K562 (cell line): ENCODE measurements around the gene CDK14. TPM values are rescaled to one million over a fixed set of nuclear protein-coding genes. Genes with fewer than 3 reads are reported as not detected.

Source experiments
- ATAC-seq: fragments of 200-7000 bp; cut with Tn5 transposase; 3 replicates; pipeline ENCODE4 v1.9.1; 2020; ENCODE audit warnings: moderate library complexity
- BruUV-seq: library from RNA; stranded (reverse); fragments of 400-500 nt; replicated peaks from 2 replicates; lab custom pipeline; 2021; lab: Mats Ljungman, UMichigan
- CTCF ChIA-PET: fragments of 300-600 bp; formaldehyde crosslinking; extraction: SDS; loops from one replicate; lab custom pipeline; 2021; ENCODE audit warnings: low intra/inter-chr PET ratio; lab: Yijun Ruan, JAX
- POLR2A ChIA-PET: fragments of 300-600, 350-650 bp; sonication (Branson Sonifier 250); formaldehyde crosslinking; extraction: SDS; loops from one replicate; lab custom pipeline; 2021; ENCODE audit warnings: antibody characterized with exemption, inconsistent platforms; lab: Yijun Ruan, JAX
- DNase-seq, 4 experiments: peaks; one replicate each; pipeline versions ENCODE4 v3.0.0 to v3.0.0-alpha.2; 2011 to 2018; ENCODE audit warnings: low spot score in 3 of 4, mixed read lengths in 3 of 4; ENCODE audit errors: extremely low read depth in 1 of 4
- FAIRE-seq: peaks from 2 replicates; lab custom pipeline; 2011; peaks lifted over from hg19 to GRCh38; lab: Jason Lieb, UNC
- H2AFZ ChIP-seq: 2 replicates; pipeline ENCODE4 v1.6.0; 2011; ENCODE audit warnings: low read depth, low read length, control low read depth, inconsistent platforms
- H3K27ac ChIP-seq: fragments of 200-600 bp; 3 replicates; pipeline ENCODE4 v1.8.0; 2011; ENCODE audit warnings: low read depth, mild to moderate bottlenecking, control low read depth, inconsistent platforms, low read length, moderate library complexity, mixed read lengths; ENCODE audit errors: extremely low read depth
- H3K27me3 ChIP-seq, 2 experiments: fragments of 300-600 bp in 1 of 2; 2 replicates in 1 of 2; 3 replicates in 1 of 2; pipeline versions ENCODE4 v1.6.0 to v1.8.0; 2011; ENCODE audit warnings: inconsistent platforms in 2 of 2, low read length in 2 of 2, mild to moderate bottlenecking in 1 of 2, mixed read lengths in 1 of 2, moderate library complexity in 1 of 2; ENCODE audit not compliant: control insufficient read depth in 2 of 2, insufficient read depth in 2 of 2
- H3K36me3 ChIP-seq: fragments of 300-600 bp; 3 replicates; pipeline ENCODE4 v1.8.0; 2011; ENCODE audit warnings: mild to moderate bottlenecking, low read length, inconsistent platforms; ENCODE audit not compliant: control insufficient read depth, insufficient read depth
- H3K4me1 ChIP-seq, 2 experiments: fragments of 200-600 bp in 1 of 2; replicated peaks in 1 of 2; 2 replicates in 1 of 2; 3 replicates in 1 of 2; pipeline versions ENCODE4 v1.5.1 to v1.8.0; 2011; ENCODE audit warnings: inconsistent platforms in 2 of 2, low read length in 2 of 2, mild to moderate bottlenecking in 1 of 2, mixed read lengths in 1 of 2, moderate library complexity in 1 of 2; ENCODE audit not compliant: control insufficient read depth in 2 of 2, insufficient read depth in 2 of 2
- H3K4me2 ChIP-seq: 2 replicates; pipeline ENCODE4 v1.6.1; 2011; ENCODE audit warnings: low read length, control low read depth, inconsistent platforms, mixed read lengths; ENCODE audit not compliant: insufficient read depth
- H3K4me3 ChIP-seq: fragments of 200-600 bp; sonication (generic), shearing (Covaris generic); 2 replicates; pipeline ENCODE4 v1.5.1; 2016; ENCODE audit warnings: control low read depth, inconsistent platforms
- H3K79me2 ChIP-seq: fragments of 200-600 bp; 3 replicates; pipeline ENCODE4 v1.8.0; 2011; ENCODE audit warnings: low read length, inconsistent platforms; ENCODE audit not compliant: control insufficient read depth, insufficient read depth
- H3K9ac ChIP-seq, 2 experiments: 2 replicates each; pipeline versions ENCODE4 v1.6.0 to v1.6.1; 2011; ENCODE audit warnings: low read depth in 2 of 2, low read length in 2 of 2, control low read depth in 1 of 2, inconsistent platforms in 1 of 2, mild to moderate bottlenecking in 1 of 2, mixed read lengths in 1 of 2; ENCODE audit not compliant: insufficient read depth in 1 of 2
- H3K9me1 ChIP-seq: one replicate; pipeline ENCODE4 v1.6.0; 2011; ENCODE audit warnings: inconsistent platforms, mild to moderate bottlenecking, low read length, moderate library complexity; ENCODE audit not compliant: control insufficient read depth, insufficient read depth
- H3K9me3 ChIP-seq: replicated peaks from 2 replicates; pipeline ENCODE4 v1.5.1; 2011; ENCODE audit warnings: low read depth, low read length, inconsistent platforms; ENCODE audit not compliant: control insufficient read depth, insufficient read depth
- H4K20me1 ChIP-seq: replicated peaks from 2 replicates; pipeline ENCODE4 v1.6.1; 2011; ENCODE audit warnings: low read length, inconsistent platforms, mixed read lengths; ENCODE audit not compliant: control insufficient read depth, insufficient read depth
- CBX2 ChIP-seq: fragments of 200-600 bp; sonication (generic); IDR thresholded peaks from one replicate; pipeline ENCODE4 v1.6.1; 2012; ENCODE audit warnings: mild to moderate bottlenecking, low read length, inconsistent platforms; ENCODE audit not compliant: insufficient read depth, poor library complexity, severe bottlenecking
- CXXC5 ChIP-seq: fragments of 250-450 bp; sonication (Bioruptor Pico); IDR thresholded peaks from 2 replicates; pipeline ENCODE4 v1.8.0; 2022; ENCODE audit warnings: inconsistent platforms, mild to moderate bottlenecking, moderate library complexity
- SNRNP70 ChIP-seq: fragments of 200-400 bp; formaldehyde crosslinking; optimal IDR thresholded peaks from 2 replicates; pipeline ENCODE3; 2017; ENCODE audit warnings: low read depth, low read length
- ZKSCAN1 ChIP-seq: fragments of 150-350 bp; IDR thresholded peaks from 2 replicates; pipeline ENCODE4 v1.6.1; 2016; ENCODE audit warnings: low read depth, low read length
- ZNF121 ChIP-seq: sonication (generic); formaldehyde crosslinking; conservative IDR thresholded peaks from 2 replicates; pipeline ENCODE4 v1.8.0; 2022; ENCODE audit warnings: missing genetic modification reagents
- WGBS: fragments of 100-300 bp; shearing (Covaris generic); methylation state at CpG from one replicate; pipeline ENCODE4 v1.1.6; 2016; ENCODE audit warnings: low coverage, mixed read lengths; ENCODE audit not compliant: insufficient coverage; ENCODE audit errors: missing lambda C conversion rate; 5-methylcytosine and 5-hydroxymethylcytosine counted together
- in situ Hi-C: fragments of 300-500 bp; cut with MboI; formaldehyde crosslinking; loops from 4 replicates; pipeline ENCODE4 v1.15.0; 2018; ENCODE audit warnings: inconsistent platforms, mixed read lengths
- intact Hi-C: fragments of 100-400 bp; cut with micrococcal nuclease; formaldehyde crosslinking; loops from 2 replicates; pipeline ENCODE4 v1.14.2; 2022
- polyA plus RNA-seq, 8 experiments: library from polyadenylated mRNA; depleted of rRNA in 4 of 8; stranded (reverse) in 5 of 8; unstranded in 3 of 8; fragments of >200 nt; fragmentation: Nextera tagmentation in 2 of 8; fragmentation: Illumina TruSeq in 1 of 8; extraction: Ambion mirVana in 2 of 8; extraction: Trizol in 1 of 8; gene quantifications; 2 replicates each; pipeline versions ENCODE4 v1.2.1 to v1.2.3, GENCODE V29; 2011 to 2014; ENCODE audit warnings: inconsistent platforms in 1 of 8, missing spikeins in 1 of 8
- total RNA-seq, 7 experiments: library from RNA; depleted of rRNA in 6 of 7; stranded (reverse); fragments of >200 nt in 6 of 7; fragmentation: Illumina TruSeq in 2 of 7; extraction: Trizol in 2 of 7; gene quantifications; 2 replicates each; pipeline versions ENCODE4 v1.2.1 to v1.2.3, GENCODE V29; 2011 to 2021; ENCODE audit warnings: low replicate concordance in 1 of 7
- TF ChIP-seq, protein P1 (sequence below): fragments of 450-650 bp; formaldehyde crosslinking; IDR thresholded peaks from 2 replicates; pipeline ENCODE4 v1.4.0; 2020; ENCODE audit warnings: mild to moderate bottlenecking, moderate library complexity

Gene CDK14
- total and polyA plus RNA-seq, 9 of the 15 experiments (the other 6 are each of a cell fraction or from before 2014, with no cell fraction given): 0.03 to 0.91 (median 0.16) TPM

- TF ChIP-seq, protein P1, sequence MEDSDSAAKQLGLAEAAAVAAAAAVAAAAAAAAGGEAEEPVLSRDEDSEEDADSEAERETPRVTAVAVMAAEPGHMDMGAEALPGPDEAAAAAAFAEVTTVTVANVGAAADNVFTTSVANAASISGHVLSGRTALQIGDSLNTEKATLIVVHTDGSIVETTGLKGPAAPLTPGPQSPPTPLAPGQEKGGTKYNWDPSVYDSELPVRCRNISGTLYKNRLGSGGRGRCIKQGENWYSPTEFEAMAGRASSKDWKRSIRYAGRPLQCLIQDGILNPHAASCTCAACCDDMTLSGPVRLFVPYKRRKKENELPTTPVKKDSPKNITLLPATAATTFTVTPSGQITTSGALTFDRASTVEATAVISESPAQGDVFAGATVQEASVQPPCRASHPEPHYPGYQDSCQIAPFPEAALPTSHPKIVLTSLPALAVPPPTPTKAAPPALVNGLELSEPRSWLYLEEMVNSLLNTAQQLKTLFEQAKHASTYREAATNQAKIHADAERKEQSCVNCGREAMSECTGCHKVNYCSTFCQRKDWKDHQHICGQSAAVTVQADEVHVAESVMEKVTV (CRISPR knock-in tag): no peak
- TF ChIP-seq CXXC5 (CRISPR knock-in tag): no peak
- TF ChIP-seq SNRNP70: no peak
- TF ChIP-seq ZNF121 (CRISPR knock-in tag): no peak
- no peak for TF ChIP-seq CBX2
These were observed 17.0 kb downstream of the CDK14 start (continued) for GRCh38 chr7:90613088-90613498.

- 0% methylated on average over 3 of the region's 3 CpGs for WGBS
- BruUV-seq: no TSS peak
- Histone ChIP-seq H3K27ac (no peak overlapping the region), H3K4me1 (no peaks in the 10 kb centered on the region), H3K4me2 (no peak overlapping the region), H3K36me3 (no peaks in the 10 kb centered on the region), H3K79me2 (no peaks in the 10 kb centered on the region), H3K9ac (no peak overlapping the region), H3K9me3 (no peaks in the 10 kb centered on the region), H2AFZ (no peak overlapping the region), H4K20me1 (no peaks in the 10 kb centered on the region), H3K4me3 (no peak overlapping the region), H3K9me1 (no peaks in the 10 kb centered on the region), H3K27me3 (no peaks in the 10 kb centered on the region)
- DNase-seq (no peak), ATAC-seq (no peak), FAIRE-seq (no peak)
- CTCF ChIA-PET: no interaction called here
- POLR2A ChIA-PET: interaction anchor here (1.4 kb wide), 1 partner anchor 8 kb away, joined by 4 read pairs; no protein-coding TSS in a partner anchor
- in situ Hi-C loops: no loop called here
- no peak for TF ChIP-seq ZKSCAN1
- no peak for TF ChIP-seq CXXC5 (CRISPR knock-in tag)
- intact Hi-C loops: no loop called here
These were observed 21.3 kb downstream of the CDK14 start for GRCh38 chr7:90617442-90617841.
